ENCODE results near the gene PDZD2.

PDZD2 gene

DNA sequence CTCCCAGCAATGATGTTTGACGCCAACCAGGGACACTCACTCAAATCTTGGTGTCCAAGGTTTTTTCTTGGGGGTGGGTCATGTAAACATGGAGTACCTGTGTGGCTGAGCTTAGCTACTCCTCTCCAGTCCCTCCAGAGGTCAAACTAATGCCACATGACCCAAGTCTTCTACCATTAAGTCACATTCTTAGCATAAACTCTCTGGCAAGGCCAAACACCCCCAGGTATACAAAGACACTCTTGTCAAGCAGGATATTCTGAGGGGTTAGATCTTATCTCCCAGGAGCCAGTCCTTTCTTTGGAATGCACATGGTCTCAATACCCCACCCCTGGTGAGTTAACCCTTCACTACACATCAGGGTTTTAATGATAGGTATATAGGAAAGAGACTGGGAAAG, 161.4 kb downstream of the PDZD2 start:
- TF ChIP-seq, protein P1, sequence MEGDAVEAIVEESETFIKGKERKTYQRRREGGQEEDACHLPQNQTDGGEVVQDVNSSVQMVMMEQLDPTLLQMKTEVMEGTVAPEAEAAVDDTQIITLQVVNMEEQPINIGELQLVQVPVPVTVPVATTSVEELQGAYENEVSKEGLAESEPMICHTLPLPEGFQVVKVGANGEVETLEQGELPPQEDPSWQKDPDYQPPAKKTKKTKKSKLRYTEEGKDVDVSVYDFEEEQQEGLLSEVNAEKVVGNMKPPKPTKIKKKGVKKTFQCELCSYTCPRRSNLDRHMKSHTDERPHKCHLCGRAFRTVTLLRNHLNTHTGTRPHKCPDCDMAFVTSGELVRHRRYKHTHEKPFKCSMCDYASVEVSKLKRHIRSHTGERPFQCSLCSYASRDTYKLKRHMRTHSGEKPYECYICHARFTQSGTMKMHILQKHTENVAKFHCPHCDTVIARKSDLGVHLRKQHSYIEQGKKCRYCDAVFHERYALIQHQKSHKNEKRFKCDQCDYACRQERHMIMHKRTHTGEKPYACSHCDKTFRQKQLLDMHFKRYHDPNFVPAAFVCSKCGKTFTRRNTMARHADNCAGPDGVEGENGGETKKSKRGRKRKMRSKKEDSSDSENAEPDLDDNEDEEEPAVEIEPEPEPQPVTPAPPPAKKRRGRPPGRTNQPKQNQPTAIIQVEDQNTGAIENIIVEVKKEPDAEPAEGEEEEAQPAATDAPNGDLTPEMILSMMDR (IDR thresholded peaks at IDR 0.05): no peak
- no peak for TF ChIP-seq ZFX (IDR thresholded peaks at IDR 0.05; ENCODE audit: borderline replicate concordance)
- H3K27ac ChIP-seq: no peak overlapping the region

DNA sequence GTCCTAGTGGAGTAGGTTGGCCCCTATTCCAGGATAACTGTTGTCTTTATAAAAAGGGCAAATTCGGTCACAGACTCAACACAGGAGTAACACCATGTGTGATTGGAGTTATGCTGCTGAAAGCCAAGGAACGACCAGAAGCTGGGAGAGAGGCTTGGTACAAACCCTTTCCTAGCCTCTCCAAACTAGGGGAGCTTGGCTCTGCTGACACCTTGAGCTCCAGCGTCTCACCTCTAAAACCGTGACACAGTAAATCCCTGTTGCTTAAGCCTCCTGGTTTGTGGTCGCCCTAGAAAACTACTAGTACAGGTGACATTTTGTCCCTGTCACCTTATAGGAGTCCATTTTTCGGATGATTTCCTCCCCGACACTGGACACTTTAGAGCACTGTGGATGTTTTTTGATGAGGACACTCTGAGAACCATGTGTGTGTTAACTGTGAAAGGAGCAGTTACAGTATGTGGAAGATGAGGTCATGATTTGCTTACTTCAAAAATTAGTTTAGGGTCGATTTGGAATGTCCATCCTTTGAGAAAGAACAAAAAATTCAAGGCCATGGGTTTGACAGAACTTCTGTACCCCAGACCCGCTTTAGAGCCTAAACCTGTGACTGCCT, 167.0 kb downstream of the PDZD2 start:
- no peak for TF ChIP-seq ZFX (IDR thresholded peaks at IDR 0.05; ENCODE audit: borderline replicate concordance)
- TF ChIP-seq, protein P1 (IDR thresholded peaks at IDR 0.05): no peak
- no peak overlapping the region for H3K27ac ChIP-seq

DNA sequence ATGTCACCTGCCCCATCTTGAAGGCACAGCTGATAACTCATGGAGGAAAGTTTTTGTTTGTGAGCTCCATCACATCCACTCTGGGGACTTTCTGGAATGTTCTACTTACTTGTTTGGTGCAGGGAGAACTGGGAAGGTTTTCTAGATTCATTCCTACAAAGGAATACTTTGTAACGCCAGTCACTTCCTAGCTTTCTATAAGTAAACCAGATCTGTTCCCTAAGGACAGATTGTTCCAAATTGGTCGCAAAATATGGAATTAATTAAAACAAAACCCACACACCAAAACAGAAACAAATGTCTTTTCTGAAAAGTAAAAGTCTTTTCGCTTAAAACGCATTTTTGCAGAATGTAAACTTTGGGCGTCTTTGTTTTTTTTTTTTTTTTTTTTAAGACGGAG, 167.6 kb downstream of the PDZD2 start:
- H3K27ac ChIP-seq: no peak overlapping the region
- TF ChIP-seq ZFX (IDR thresholded peaks at IDR 0.05; ENCODE audit: borderline replicate concordance): no peak
- TF ChIP-seq, protein P1 (IDR thresholded peaks at IDR 0.05): no peak

DNA sequence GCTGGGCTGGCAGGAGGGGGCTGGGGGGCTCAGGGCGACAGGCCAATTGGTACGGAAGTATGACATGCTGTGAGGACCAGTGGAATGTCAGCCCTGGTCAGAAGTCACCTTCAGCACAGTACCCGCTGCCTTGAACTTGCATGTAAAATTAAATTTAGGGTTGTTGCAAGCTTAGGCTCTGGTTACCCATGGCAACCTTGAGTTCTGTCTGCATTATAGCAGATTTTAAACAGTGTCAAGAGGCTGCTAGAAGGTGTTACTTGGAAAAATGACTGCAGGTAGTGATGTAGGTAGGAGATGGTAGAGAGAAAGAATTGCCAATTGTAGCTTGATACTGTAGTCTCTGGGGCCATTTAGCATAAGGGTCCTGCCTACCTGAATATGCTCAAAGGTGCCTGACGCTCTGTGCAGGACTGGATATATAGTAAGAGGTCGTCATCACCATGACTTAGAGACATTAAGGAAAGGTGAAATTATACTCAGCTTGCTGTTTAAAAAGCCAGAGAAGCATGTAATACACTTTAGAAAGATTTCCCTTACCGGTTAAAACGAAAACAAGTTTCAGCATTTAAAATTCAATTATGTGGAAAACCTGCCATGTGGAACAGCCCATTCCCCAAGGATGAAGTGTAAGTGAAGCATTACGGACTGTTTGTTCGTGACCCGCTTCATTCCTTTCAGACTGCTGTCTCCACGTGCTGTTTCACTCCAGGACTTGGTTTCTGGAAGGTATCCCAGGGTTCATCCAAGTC, 169.0 kb downstream of the PDZD2 start:
- H3K27ac ChIP-seq: no peak overlapping the region
- TF ChIP-seq, protein P1 (IDR thresholded peaks at IDR 0.05): no peak

DNA sequence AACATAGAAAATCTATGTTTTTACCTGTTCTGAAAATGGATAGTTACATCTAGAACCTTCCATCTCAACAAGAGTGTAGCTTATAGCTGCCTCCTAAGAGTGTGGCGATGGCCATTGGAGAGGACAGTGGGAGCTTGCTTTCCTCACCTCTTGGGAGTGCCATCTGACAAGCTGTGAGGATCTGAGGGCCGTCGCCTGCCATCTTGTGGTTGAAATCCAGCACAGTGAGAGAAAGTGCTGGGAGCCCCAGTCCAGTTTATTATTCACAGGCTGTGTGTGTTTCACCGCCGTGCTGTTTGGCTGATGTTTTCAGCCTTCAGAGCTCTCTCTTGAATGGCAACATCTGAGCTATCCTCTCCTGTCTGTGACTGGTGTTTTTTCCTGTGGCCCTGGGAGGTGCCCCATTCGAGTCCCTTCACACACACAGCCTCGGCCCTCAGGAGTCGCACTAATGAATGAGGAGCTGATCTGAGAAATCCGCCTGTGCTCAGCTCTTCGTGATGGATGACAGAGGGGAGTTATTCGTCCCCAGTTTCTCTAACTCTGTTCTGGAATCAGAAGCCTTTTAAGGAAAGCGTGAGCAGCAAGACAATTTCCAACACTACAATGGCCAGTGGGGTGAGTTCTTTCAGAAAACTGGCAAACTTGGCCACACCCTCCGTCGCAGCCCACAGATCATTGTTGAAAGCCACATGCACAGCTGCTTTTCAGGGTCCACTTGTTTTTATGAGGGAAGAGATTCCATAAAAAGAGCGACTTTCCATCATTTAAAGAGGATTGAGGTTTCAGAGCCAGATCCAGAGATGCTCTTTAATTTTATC, 170.3 kb downstream of the PDZD2 start:
- TF ChIP-seq ZFX (IDR thresholded peaks at IDR 0.05; ENCODE audit: borderline replicate concordance): no peak
- TF ChIP-seq, protein P1 (IDR thresholded peaks at IDR 0.05): peak; percentile 83

DNA sequence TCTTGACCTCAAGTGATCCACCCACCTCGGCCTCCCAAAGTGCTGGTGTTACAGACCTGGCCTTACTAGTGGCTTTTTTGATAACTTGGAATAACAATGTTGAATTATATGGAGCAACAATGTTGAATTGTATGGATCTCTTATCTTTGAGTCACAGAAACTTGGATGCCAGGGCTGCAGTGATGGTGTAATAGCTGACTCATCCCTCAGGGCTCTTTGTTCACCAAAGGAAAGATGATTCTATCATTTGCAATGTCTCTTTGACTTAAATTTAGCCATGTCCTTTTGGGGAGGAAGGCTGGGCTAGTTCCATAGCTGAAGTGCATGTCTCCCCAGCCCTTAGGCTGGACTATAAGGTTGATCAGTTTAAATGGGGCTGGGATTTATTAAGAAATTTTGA, 172.3 kb downstream of the PDZD2 start:
- TF ChIP-seq, protein P1 (IDR thresholded peaks at IDR 0.05): no peak
- TF ChIP-seq ZFX (IDR thresholded peaks at IDR 0.05; ENCODE audit: borderline replicate concordance): no peak

More for the DNA sequence above, 170.3 kb downstream of the PDZD2 start:
- H3K27ac ChIP-seq: no peak overlapping the region

More for the DNA sequence above, 172.3 kb downstream of the PDZD2 start:
- no peak overlapping the region for H3K27ac ChIP-seq

All from 22Rv1 (cell line).